RWPE2 (cell line): Measurements from ENCODE around the gene IGFBPL1.

Experiments
- ATAC-seq: fragments of 200-7000 bp; cut with Tn5 transposase; 3 replicates; pipeline ENCODE4 v1.9.1; 2021; ENCODE audit warnings: low read depth
- DNase-seq: peaks from one replicate; pipeline ENCODE4 v3.0.0-alpha.2; 2020; ENCODE audit warnings: low spot score
- H3K27ac ChIP-seq: fragments of 450-650 bp; 2 replicates; pipeline ENCODE4 v1.5.1; 2017; ENCODE audit warnings: mild to moderate bottlenecking; ENCODE audit not compliant: poor library complexity, severe bottlenecking
- H3K27me3 ChIP-seq: fragments of 250-450 bp; sonication (Bioruptor Pico); 2 replicates; pipeline ENCODE4 v1.5.1; 2021; ENCODE audit warnings: mild to moderate bottlenecking, moderate library complexity; ENCODE audit not compliant: insufficient read depth, poor library complexity, severe bottlenecking
- H3K36me3 ChIP-seq: fragments of 250-450 bp; sonication (Bioruptor Pico); 2 replicates; pipeline ENCODE4 v1.5.1; 2020; ENCODE audit warnings: low read depth, mild to moderate bottlenecking, moderate library complexity
- H3K4me1 ChIP-seq: fragments of 250-450 bp; sonication (Bioruptor Pico); 2 replicates; pipeline ENCODE4 v1.5.1; 2021; ENCODE audit warnings: mild to moderate bottlenecking, moderate library complexity; ENCODE audit not compliant: insufficient read depth, poor library complexity, severe bottlenecking
- H3K4me3 ChIP-seq: fragments of 250-450 bp; sonication (Bioruptor Pico); 2 replicates; pipeline ENCODE4 v1.5.1; 2021; ENCODE audit warnings: mild to moderate bottlenecking, moderate library complexity; ENCODE audit not compliant: severe bottlenecking
- H3K9me3 ChIP-seq: fragments of 250-450 bp; sonication (Bioruptor Pico); 2 replicates; pipeline ENCODE4 v1.5.1; 2021; ENCODE audit warnings: mild to moderate bottlenecking, moderate library complexity; ENCODE audit not compliant: severe bottlenecking
- TF ChIP-seq, protein P1 (sequence below): fragments of 450-650 bp; IDR thresholded peaks from one replicate; pipeline ENCODE4 v1.5.1; 2017; ENCODE audit warnings: mild to moderate bottlenecking, moderate library complexity; ENCODE audit not compliant: poor library complexity, severe bottlenecking

The IGFBPL1 gene

DNA sequence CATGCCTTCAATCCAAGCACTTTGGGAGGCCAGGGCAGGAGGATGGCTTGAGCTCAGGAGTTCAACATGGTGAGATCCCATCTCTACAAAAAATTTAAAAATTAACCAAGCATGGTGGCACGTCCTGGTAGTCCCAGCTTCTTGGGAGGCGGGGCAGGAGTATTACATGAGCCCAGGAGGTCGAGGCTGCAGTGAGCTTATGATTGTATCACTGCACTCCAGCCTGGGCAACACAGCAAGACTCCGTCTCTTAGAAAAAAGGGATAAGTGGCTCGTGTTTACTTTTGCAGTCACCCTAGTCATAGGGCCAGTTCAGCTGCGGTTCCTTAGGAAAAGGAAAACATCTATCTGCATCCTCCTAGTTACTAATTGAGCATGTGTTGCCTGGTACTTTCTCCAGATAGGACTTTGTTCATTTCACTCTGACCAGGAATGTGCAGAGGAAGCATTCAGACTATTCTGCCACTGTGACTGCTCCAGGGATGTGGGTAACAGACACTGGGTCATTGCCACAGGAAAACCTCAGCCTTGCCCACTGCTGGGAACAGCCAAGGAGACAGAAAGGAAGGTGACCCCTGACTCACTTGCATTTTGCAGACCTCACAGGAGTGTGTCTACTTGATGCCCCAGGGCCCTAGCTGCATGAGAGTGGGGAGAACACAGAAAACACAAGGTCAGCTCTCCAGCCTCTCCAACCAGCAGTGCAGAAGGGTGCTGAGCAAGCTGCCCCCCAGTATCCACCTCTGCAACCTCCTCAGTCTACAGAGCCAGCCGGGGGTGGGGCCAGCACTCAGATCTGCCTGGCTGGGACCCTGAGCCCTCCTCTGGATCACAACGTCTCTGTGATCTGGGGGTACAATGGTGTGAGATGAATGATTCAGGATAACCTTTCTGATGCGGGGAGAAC is 65.6 kb downstream of the IGFBPL1 start:
- no peaks in the 10 kb centered on the region for H3K36me3 ChIP-seq
- H3K27ac ChIP-seq = no peak overlapping the region
- DNase-seq (peak; percentile 12), ATAC-seq (no peak)
- no peaks in the 10 kb centered on the region for H3K4me1 ChIP-seq
- TF ChIP-seq, protein P1, sequence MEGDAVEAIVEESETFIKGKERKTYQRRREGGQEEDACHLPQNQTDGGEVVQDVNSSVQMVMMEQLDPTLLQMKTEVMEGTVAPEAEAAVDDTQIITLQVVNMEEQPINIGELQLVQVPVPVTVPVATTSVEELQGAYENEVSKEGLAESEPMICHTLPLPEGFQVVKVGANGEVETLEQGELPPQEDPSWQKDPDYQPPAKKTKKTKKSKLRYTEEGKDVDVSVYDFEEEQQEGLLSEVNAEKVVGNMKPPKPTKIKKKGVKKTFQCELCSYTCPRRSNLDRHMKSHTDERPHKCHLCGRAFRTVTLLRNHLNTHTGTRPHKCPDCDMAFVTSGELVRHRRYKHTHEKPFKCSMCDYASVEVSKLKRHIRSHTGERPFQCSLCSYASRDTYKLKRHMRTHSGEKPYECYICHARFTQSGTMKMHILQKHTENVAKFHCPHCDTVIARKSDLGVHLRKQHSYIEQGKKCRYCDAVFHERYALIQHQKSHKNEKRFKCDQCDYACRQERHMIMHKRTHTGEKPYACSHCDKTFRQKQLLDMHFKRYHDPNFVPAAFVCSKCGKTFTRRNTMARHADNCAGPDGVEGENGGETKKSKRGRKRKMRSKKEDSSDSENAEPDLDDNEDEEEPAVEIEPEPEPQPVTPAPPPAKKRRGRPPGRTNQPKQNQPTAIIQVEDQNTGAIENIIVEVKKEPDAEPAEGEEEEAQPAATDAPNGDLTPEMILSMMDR = no peak
- no peak overlapping the region for H3K4me3 ChIP-seq
- H3K27me3 ChIP-seq = no peaks in the 10 kb centered on the region
- no peaks in the 10 kb centered on the region for H3K9me3 ChIP-seq

DNA sequence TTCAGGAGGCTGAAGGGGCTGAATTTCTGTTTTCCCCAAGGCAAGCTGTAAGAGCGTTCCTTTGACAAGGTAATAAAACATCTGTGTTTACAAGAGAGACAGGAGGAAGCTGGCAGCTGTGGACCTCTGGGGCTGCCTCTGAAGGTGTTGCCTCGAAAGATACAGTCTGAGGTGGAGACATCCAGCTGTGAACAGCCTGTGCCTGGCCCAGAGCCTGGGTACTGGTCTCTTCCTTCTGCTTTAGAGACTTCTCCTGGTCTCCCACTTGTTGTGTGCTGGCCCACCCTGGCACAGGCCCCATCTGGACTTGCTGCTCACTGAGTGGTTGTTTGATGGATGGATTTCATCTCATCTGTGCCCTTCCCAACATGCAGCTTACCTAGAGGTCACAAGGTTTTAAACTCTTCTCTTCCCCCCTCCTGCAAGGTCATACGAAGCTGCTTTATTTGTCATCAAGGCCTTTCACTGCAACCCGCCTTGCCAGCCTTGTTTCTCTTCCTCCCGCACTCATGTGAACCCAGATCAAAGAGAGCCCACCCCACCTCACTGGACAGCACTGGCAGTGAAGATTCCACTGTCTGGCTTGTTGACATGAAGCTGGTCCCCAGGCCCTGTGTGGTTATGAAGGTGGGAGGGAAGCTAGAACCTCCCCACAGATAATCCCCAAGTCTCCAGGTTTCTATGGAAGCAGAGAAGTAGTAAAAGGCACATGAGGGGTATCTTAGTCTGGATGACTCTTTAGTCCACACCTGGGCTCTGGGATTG is 66.7 kb downstream of the IGFBPL1 start:
- Histone ChIP-seq H3K9me3 (no peaks in the 10 kb centered on the region), H3K27ac (no peak overlapping the region), H3K4me1 (no peaks in the 10 kb centered on the region), H3K4me3 (no peak overlapping the region), H3K36me3 (no peaks in the 10 kb centered on the region), H3K27me3 (no peaks in the 10 kb centered on the region)
- TF ChIP-seq, protein P1 = no peak
- DNase-seq (peak; percentile 21), ATAC-seq (no peak)

DNA sequence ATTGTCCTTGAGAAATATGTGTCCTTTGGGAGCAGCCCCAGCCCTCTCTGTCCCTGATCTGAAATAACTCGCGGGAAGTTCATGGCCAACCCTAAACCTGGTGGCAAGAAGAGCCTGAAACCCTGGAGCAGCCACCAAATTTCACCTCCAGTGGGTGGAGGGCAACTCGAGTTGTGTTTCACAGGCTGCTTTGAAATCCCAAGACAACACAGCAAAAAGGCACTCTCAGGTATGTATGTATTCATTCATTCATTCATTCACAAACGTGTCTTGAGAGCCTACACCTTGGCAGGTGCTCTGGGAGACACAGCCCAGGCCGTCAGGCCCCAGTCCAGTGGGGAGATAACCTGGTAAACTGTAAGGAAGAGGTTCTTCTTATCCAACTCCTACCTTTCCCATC is 67.4 kb downstream of the IGFBPL1 start:
- Histone ChIP-seq H3K27ac (no peak overlapping the region), H3K4me1 (no peaks in the 10 kb centered on the region), H3K4me3 (no peak overlapping the region), H3K9me3 (no peaks in the 10 kb centered on the region), H3K27me3 (no peaks in the 10 kb centered on the region), H3K36me3 (no peaks in the 10 kb centered on the region)
- ATAC-seq (no peak), DNase-seq (no peak)
- TF ChIP-seq, protein P1 = no peak
